ENCODE results near the gene SCAMP1.

Gene SCAMP1

DNA sequence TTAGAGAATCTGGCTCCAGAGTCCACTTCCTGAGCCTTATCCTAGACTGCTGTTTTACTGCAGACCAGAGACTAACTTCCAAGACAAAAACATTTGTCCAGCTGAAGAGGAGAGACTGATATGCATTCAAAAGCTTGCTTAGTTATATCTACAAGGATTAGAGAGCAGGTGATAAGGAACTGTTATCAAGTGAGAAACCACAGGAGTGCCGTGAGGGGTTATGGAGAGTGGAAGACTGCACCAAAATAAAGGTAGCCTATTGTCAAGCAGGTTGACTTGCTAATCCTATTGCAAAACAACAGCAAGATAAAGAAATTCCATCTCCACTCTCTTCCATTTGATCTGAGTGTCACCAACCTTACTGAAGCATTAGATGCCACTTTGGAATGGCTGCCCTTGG, 139.1 kb downstream of the SCAMP1 start:
- DNase-seq = no peak

DNA sequence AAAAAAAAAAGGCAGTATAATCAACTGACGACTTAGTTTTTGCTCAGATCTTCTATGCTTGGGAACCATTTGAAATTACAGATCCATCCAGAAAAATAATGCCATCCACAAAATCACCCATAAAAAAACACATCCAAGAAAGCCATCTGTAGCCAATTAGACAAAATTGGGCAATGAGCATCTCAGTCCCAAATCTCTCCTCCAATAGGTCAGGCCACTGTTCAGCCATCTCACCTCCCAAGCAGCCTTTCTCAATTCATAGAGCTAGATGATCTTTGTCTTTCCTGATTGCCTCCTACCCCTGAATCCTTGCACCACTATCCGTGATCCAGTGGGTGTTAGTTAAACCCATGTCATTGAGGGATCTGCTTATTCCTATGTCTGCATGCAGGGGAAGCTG, 139.6 kb downstream of the SCAMP1 start:
- DNase-seq = no peak

DNA sequence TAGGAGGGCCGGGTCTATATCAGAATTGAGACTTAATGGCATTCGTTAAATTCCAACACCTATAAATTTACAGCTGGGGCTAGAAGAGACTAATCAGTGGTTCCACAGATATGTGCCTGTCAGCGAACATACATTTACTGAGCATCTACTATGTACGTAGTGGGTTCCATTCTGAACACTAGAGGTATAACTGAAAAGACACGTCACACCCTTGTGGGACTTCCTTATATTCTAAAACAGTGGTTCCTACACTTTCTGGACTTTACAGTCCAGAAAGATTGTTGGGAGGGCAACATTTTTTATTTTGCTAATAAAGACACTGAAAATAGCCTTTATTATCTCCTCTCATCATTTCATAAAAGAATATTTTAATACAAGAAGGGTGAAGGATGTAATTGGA, 140.5 kb downstream of the SCAMP1 start:
- no peak for DNase-seq

DNA sequence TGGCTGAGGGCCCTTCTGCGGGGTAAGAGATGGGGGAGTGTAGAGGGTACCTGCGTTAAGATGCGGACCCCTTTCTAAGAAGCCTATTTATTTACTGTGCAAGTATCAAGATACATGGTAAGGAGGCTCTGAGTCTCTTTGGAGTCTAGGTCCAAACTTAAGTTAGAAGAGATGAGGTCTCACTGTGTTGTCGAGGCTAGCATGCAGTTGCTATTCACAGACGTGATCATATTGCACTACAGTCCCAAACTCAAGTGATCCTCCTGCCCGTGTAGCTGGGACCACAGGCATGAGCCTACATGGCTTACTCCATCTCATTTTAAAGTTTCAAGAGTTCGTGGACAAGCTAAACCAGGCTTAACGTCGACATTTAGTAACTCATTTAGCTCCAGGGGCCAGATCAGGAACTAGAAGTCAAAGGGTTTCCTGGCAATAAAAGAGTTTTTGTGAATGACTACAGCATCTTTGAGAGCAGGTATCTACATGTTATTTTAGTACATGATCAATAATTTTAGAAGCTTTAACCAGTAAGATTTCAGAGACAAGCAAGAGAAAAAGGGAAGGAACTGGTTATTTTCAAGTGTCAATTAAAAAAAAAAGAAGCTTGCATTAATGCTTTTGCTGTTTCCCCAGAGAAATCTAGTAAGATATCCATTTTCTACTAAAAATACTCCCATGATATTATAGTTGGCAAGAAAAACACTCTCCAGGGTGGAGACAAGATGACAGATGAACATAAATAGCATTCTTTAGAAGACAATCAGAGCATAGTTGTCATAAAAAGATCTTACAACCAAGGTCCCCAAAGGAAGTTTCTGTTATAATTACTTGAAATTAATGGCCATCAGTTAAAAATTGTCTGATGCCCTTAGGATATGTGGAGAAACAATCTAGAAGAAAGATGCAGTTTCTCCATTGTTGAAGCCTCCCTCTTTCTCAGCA, 141.3 kb downstream of the SCAMP1 start:
- DNase-seq = no peak

DNA sequence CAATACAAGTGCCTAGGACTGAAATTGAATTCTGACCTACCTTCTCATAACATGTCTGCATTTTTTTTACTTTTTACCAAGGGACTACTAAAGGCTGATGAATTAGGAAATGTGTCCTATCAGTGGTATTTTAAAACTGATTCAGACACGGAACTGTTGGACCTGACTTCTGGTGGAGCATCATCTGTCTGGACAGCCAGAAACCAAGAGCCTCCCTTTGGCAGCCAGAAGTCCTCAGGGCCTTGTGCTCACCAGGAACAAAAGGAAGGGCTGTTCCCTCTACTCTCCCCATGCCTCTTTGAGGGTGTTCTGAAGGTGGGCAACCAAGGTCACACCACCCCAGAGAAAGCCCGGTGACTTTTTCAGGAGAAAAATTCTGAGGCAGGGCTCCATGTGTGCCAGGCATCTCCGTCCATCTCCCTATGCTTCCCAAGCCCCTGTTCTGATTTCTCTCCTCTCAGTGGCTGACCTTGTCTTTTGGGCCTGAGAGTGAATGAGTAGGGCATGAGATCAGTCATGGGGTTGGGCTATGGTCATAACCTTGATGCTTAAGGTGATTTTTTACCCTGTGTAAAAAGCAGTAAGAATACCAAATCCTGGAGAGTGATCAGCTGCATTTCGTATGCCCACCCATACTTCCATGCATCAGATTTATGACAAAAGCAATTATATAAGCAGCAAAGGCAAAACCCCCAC, 143.7 kb downstream of the SCAMP1 start:
- DNase-seq = no peak

DNA sequence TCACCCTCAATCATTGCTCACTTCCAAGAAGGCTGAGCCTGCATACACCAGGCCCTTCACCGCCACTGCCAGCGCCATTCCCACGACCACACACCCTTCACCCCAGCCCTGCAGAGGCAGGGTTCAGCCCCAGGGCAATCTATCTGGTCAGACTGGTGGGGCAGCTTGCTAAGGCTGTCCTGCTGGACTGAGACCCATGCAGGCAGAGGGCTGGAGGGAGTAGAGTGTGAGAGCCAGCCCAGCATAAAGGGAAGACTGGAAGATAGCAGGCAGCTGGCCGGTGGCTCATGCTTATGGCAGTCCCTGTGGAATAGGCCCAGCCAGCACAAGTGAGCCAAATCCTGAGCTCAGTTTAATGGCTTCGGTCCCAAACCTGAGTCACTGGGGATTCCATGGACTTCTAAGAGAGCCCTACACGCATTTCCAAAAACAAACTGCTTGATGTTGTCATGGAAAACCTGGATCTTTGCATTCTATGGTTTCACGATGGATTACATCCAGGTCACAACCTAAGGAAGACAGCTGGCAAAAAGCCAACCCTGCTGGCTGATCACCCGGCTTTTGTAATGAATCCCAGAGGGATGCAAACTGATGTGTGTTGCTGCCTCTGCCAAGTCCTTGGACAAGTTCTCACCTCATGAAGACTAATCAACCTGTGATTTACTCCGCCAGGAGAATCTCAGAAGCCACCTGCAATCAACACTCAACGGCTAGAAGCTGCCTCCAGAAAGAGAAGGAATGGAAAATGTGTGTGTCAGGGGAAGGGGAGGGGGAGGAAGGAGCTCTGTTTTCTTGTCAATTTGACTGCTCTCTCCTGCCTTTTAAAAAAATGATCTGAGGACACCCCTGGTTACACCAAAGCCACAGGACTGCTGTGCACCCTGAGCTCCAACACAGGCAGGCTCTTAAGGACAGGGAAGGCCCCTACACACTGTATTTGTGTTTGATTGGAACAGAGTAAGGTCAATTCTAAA, 144.6 kb downstream of the SCAMP1 start:
- peak; percentile 91 for DNase-seq

DNA sequence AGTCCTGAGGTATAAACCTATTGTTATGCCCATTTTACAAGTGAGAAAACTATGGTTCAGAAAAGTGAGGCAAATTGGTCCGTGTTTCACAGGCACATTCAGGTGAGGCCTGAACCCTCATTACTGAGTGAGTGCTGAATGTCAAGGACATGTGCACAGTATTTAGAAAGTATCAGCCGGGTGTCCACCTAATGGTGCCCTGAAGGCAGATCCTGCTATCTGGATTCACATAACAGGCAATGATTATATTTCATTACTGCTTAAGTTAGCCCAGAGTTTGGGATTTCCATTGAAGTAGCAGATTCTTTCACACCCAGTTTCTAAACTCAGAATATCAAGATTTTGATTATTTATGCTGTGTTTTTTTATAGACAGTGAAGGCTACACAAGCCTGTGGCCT, 145.4 kb downstream of the SCAMP1 start:
- no peak for DNase-seq

DNA sequence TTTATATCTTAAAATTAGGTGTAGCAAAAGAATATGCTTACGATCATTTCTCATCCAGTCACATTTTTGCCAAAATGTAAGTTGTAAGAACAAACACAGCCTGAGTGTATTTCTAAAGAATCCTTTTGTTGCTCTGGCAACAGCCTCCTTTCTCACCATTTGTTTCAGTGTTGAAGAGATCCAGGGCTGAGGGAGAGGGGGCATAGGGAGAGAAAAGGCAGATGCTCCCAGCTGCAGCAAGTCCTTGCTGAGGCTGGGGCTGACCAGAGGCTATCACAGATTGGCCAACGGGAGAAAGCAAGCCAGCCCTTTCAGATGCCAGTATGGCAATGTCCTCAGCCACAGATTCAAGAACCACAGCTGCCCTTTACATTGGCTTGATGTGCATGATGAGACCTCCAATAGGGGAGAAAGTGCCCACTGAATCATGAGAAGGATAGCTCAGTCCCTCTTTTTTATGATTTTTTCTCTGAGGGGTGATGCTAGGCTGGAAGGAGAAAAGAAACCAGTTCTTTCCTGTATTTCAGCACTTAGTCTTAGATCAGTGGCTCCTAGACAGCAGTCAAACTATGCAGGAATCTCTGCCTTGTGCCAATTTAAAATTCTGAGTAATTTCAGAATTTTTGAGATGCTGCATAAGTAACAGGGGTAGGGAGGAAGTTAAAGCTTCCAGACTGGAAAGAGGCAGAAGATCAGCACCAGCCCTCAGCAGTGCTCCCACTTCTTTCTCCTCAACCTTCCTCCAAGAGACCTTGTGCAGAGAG, 146.0 kb downstream of the SCAMP1 start:
- DNase-seq = no peak

DNA sequence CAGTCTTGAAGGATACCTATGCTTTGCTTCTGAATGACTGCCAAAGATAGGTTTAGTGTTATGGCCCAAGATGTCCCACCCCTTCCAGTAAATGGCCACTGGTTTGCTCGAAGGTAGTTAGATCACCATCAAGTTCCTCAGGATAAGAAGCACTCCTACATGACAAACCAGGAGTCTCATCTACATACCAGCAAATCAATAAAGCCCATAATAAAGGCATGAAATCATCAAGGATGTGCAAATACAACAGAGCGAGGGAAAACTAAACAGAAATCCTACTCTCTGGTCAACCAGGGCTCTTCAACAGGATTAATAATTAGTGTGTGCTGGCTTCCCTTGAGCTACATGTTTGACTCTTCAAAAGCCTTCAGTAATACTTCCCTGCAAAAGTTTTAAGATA, 147.1 kb downstream of the SCAMP1 start:
- DNase-seq = no peak

DNA sequence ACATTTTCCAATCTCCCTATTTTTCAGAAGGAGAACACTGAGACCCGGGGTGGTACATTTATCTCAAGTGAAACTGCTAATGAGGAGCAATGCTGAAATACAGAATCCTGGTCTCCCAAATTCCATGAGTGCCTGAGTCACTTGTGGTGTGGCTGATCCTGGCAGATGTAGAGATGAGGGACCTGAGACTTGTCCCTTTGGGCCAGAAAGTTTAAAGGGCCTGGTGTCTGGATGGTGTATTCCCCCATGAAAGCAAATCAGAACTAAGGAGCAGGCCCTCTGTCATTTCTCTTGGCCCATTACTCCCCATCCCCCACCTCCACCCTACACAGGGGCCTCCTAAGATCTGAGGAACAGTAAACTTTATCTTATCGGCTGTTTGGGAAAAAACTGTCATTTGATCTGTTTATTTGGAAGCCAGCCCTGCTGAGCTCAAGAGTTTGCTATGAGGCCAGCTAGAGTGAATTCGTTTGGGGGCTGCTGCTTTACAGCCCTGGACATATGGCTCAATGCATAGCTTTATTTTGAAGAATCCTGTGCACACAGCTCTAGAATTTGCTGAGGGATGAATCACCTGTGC, 147.9 kb downstream of the SCAMP1 start:
- no peak for DNase-seq

DNA sequence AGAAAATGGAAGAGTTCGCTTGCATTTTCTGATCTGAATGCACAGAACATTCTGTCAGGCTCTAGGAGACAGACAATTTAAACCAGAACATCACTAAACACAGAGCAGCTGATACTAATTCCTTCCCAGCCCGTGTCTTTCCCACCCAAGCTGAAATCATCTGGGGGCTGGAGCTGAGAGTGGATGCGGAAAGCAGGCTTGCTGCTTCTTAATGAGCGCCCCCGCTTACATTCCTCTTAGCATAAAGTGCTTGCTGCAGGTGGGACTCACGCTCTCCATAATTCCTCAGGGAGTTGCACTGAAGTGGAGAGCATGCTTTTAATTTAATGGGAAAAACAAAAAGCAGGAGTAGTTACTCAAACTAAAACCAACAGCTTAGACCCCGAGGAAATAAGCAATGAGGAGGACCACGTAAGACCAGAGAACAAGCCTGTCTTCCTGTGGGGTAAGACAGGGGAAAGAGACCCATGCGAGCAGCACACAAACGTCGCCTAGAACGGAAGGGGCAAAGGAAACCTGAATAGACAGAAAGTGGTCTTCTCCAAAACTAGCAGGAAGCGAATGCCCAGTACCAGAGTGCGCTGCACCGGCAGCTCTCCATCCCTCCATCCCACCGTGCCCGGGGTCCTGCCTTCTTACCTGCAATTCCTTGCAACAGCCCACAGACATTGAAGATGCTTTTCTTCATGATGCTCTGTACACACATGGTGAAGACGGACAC, 148.9 kb downstream of the SCAMP1 start:
- DNase-seq = no peak

DNA sequence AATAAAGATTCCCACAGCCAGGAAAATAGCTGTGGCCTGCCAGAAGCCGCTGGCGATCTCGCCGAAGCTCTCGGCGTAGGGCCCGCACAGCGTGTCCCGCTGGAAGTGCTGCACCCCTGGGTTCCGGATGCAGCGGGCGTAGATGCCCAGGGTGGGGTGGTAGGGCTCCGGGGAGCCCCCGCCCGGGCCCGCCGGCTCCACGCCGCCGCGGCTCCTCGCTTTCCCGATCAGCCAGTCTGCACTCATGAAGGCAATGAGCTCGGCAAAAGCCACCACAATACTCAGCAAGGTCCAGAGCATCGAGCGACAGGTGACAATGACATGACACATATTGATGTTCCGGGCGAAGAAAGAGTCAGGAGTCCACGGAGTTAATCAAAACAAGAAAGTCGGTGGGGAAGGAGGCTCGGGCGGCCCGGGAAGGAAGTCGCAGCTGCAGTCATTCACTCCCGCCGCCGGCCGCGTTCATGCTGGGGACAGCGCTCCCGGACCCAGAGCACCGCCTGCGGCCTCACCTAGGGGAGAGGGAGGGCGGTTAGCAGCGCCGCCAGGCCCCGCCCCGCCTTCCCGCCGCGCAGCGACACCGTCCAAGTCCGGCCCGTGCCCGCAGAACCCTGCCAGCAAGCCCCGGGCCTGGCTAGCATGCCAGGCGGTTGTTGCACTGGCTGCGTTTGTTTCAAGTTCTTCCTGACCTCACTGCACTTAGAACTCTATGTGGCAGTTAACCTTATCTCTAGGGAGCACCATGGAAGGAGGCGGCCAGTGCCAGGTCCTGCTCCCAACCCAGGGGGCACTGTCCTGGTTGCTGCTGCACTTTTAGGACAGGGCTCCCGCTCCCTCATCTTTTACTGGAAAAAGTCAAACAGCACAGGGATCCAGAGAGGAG, 149.7 kb downstream of the SCAMP1 start:
- DNase-seq = no peak

DNA sequence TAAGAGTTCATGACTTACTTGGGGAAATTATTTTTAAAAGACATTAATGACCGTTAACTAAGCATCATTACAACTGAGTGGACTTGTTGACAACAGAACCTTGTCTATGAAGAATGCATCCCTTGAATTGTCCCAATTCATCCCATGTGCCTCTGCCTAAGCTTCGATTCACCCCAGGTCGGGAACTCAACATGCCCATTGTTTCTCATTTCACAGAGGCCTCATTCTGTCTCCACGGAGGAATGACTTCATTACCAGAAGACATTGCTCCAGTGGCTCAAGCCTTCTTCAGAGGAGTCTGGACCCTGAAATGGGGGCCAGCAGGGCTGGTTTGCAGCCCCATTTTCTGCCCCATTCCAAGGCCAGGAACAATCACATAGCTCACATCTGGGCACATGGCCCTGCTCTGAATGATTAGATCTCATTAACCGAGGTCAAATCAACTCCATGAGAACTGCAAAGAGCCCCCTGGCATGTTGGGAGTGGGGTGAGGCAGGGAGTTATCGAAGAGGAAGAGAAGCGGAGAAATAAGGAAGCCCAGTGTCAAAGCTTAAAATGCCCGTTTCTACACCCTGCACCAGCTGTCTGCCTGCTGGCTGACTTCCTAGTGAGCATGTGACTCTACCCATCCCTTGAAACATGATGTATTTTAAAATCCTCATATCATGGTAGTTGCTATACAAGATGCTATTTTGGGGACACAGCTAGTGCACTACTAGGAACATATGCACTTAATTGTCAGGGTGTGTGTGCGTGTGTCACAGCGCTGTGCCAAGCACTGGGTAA, 150.9 kb downstream of the SCAMP1 start:
- peak; percentile 41 for DNase-seq

DNA sequence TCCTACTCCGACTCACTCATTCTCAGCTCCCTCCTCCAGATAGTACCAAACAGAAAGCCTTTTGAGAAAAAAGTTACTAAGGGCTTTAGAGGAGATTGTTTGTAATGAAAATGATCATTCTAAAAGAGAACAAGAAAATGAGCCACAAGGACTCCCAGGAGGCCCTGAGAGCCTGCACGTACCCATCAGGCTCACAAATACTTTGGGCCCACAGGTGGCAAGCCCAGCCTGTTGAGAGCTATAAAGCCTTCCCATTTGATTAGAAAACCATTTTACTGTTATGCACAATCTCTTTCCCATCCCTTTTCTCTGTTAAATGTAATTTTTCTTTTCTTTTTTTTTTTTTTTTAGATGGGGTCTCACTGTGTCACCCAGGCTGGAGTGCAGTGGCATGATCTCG, 152.0 kb downstream of the SCAMP1 start:
- DNase-seq = no peak

DNA sequence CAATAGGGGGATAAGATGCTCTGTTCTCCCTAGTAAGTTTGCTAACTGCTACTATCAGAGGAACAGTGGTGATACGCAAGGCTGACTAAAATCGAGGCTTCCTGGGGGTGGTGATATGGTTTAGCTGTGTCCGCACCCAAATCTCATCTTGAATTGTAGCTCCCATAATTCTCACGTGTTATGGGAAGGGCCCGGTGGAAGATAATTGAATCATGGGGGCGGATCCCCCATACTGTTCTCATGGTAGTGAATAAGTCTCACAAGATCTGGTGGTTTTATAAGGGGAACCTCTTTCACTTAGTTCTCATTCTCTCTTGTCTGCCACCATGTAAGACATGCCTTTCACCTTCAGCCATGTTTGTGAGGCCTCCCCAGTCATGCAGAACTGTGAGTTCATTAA, 153.0 kb downstream of the SCAMP1 start:
- no peak for DNase-seq

DNA sequence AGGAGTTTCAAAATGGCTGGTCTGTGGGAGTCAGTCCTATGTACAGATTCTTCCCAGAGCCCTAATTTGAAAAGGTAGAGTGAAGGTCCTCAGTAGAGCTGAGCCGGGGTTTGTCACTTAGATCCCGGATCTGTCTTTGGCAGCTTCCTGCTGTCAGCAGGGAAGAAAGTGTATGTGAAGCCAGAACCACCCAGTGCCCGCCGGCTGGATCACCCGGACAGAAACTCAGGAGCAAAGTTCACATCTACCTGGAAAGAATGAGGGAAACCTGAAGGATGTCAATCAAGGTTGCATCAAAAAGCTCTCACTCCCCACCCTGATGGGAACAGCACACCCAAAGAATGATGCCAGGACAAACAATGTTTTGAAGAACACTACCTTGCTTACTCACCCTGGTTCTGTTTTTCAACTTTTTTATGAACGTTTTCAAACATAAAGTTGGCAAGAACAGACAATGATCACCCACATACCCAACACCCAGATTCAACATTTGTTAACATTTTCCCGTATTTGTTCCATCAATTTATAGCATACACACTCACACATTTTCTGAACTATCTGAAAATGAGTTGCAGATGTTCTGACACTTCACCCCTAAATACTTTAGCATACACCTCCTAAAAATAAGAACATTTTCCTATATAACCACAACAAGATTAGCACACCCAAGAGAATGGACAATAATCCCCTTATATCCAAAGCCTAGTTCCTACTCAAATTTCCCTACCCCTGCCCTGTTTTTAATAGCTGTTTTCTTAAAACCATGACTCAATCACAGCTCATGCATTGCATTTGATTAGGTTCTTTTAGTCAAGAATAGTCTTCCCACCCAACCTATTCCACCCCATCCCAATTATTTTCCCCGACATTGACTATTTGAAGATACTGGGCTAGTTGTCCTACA, 154.3 kb downstream of the SCAMP1 start:
- DNase-seq = no peak

DNA sequence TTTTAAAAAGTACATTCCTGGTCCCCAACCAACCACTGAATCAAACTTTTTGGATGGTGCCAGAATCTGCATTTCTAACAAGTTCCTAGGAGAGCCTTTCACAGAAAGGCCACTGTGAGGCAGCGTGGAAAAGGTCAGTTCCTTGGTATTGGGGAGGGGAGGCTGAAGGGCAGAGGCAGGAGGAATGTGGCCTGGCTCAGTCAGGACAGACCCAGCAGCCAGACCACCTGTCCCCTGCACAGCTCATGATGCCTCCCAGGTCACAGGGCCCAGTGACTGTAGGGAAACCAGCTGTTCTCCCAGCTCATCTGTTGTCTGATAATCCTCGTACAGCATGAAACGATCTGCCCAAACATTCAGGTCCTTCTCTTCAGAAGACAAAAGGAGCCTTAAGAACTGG, 155.3 kb downstream of the SCAMP1 start:
- DNase-seq = no peak

Data from NCI-H1694 (cell line).